ENCODE results near the gene LIMS1. TPM values are rescaled to one million over a fixed set of nuclear protein-coding genes. Genes with fewer than 3 reads are reported as not detected.
"Not testable (repeated sequence)": the region's sequence is repeated elsewhere in the genome, so short reads cannot be mapped to it uniquely, and the experiment has no call there.

The LIMS1 gene
- total and polyA plus RNA-seq, 9 donors, result 32.6 to 56.4 (median 42.9) TPM

GRCh38 chr2:108524688-108525087, 9.6 kb upstream of the LIMS1 start:
- H3K27me3 ChIP-seq (ENCODE audit: control insufficient read depth, insufficient read depth, low read length); H3K9me3 ChIP-seq (replicated peaks; ENCODE audit: control insufficient read depth, low read depth, low read length); DNase-seq; H3K4me1 ChIP-seq (ENCODE audit: control insufficient read depth, insufficient read depth, low read length); H3K27ac ChIP-seq (ENCODE audit: low read length); H3K36me3 ChIP-seq (ENCODE audit: control insufficient read depth, insufficient read depth, low read length); H3K4me3 ChIP-seq (ENCODE audit: low read length): not testable (repeated sequence)
- WGBS (ENCODE audit: insufficient coverage), result no CpG with 5 or more reads among the region's 6 CpGs

DNA sequence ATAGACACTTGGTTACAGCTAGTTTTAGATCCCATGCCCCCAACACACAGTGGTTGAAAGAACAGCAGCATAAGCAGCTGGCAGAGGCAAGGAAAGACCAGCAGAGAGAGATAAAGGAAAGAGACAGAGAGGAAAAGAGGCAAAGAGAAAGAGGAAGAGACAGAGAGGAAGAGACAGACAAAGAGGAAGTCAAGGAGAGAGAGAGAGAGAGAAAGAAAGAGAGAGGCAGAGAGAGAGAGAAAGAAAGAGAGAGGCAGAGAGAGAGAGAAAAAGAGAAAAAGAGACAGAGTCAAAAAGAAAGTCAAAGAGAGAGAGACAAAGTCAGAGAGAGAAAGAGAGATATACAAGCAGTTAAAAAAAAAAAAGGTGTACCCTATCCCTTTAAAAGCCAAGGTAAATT, 9.0 kb upstream of the LIMS1 start:
- H3K27ac ChIP-seq (ENCODE audit: low read length); H3K27me3 ChIP-seq (ENCODE audit: control insufficient read depth, insufficient read depth, low read length); H3K4me1 ChIP-seq (ENCODE audit: control insufficient read depth, insufficient read depth, low read length); H3K36me3 ChIP-seq (ENCODE audit: control insufficient read depth, insufficient read depth, low read length); H3K4me3 ChIP-seq (ENCODE audit: low read length); H3K9me3 ChIP-seq (replicated peaks; ENCODE audit: control insufficient read depth, low read depth, low read length); DNase-seq: not testable (repeated sequence)

DNA sequence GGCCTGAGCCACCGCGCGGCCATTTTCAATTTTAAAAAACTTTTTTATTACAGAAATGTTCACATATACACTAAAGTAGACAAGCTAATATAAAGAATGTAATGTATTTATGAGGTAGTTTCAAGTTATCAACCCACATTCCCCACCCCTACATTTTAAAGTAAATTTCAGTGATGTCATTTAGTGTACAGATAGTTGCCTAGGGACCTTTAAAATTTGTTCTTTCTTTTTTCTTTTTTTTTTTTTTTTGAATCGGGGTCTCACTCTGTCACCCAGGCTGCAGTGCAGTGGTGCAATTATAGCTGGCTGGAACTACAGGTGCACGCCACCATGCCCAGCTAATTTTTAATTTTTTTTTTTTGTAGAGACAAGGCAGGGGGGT, 2.6 kb upstream of the LIMS1 start:
- H3K9me3 ChIP-seq (replicated peaks; ENCODE audit: control insufficient read depth, low read depth, low read length), result no peaks in the 10 kb centered on the region
- no peaks in the 10 kb centered on the region for H3K36me3 ChIP-seq (ENCODE audit: control insufficient read depth, insufficient read depth, low read length)
- WGBS (ENCODE audit: insufficient coverage), result 67% methylated on average over 1 of the region's 5 CpGs
- H3K27ac ChIP-seq (ENCODE audit: low read length), result no peak overlapping the region
- DNase-seq, result no peak
- no peaks in the 10 kb centered on the region for H3K27me3 ChIP-seq (ENCODE audit: control insufficient read depth, insufficient read depth, low read length)
- H3K4me1 ChIP-seq (ENCODE audit: control insufficient read depth, insufficient read depth, low read length), result peaks cover 10% of the 10 kb centered on the region
- no peak overlapping the region for H3K4me3 ChIP-seq (ENCODE audit: low read length)

- Histone ChIP-seq H3K27ac (ENCODE audit: low read length) (peak overlapping the region; percentile 97), H3K4me3 (ENCODE audit: low read length) (peak overlapping the region; percentile 78), H3K9me3 (replicated peaks; ENCODE audit: control insufficient read depth, low read depth, low read length) (no peaks in the 10 kb centered on the region), H3K27me3 (ENCODE audit: control insufficient read depth, insufficient read depth, low read length) (no peaks in the 10 kb centered on the region), H3K4me1 (ENCODE audit: control insufficient read depth, insufficient read depth, low read length) (peaks cover 11% of the 10 kb centered on the region), H3K36me3 (ENCODE audit: control insufficient read depth, insufficient read depth, low read length) (no peaks in the 10 kb centered on the region)
- 0% methylated on average over 47 of the region's 57 CpGs for WGBS (ENCODE audit: insufficient coverage)
- DNase-seq, result peak; percentile 69
Observed at GRCh38 chr2:108534584-108535356, 500 bp downstream of the LIMS1 start.

GRCh38 chr2:108535357-108535631, 1.0 kb downstream of the LIMS1 start:
- DNase-seq, result peak; percentile 74
- Histone ChIP-seq H3K4me1 (ENCODE audit: control insufficient read depth, insufficient read depth, low read length) (peaks cover 11% of the 10 kb centered on the region), H3K27me3 (ENCODE audit: control insufficient read depth, insufficient read depth, low read length) (no peaks in the 10 kb centered on the region), H3K9me3 (replicated peaks; ENCODE audit: control insufficient read depth, low read depth, low read length) (no peaks in the 10 kb centered on the region), H3K4me3 (ENCODE audit: low read length) (peak overlapping the region; percentile 78), H3K27ac (ENCODE audit: low read length) (peak overlapping the region; percentile 97), H3K36me3 (ENCODE audit: control insufficient read depth, insufficient read depth, low read length) (no peaks in the 10 kb centered on the region)
- WGBS (ENCODE audit: insufficient coverage), result 0% methylated on average over 5 of the region's 9 CpGs

- no CpG with 5 or more reads among the region's 7 CpGs for WGBS (ENCODE audit: insufficient coverage)
- no peaks in the 10 kb centered on the region for H3K27me3 ChIP-seq (ENCODE audit: control insufficient read depth, insufficient read depth, low read length)
- H3K9me3 ChIP-seq (replicated peaks; ENCODE audit: control insufficient read depth, low read depth, low read length), result no peaks in the 10 kb centered on the region
- peak overlapping the region; percentile 78 for H3K4me3 ChIP-seq (ENCODE audit: low read length)
- H3K36me3 ChIP-seq (ENCODE audit: control insufficient read depth, insufficient read depth, low read length), result no peaks in the 10 kb centered on the region
- H3K27ac ChIP-seq (ENCODE audit: low read length), result peak overlapping the region; percentile 20
- H3K4me1 ChIP-seq (ENCODE audit: control insufficient read depth, insufficient read depth, low read length), result peaks cover 14% of the 10 kb centered on the region
- no peak for DNase-seq
Observed at GRCh38 chr2:108536133-108536780, 2.0 kb downstream of the LIMS1 start.

GRCh38 chr2:108536911-108537310, 2.6 kb downstream of the LIMS1 start:
- no peak for DNase-seq
- H3K4me1 ChIP-seq (ENCODE audit: control insufficient read depth, insufficient read depth, low read length), result peaks cover 18% of the 10 kb centered on the region
- H3K4me3 ChIP-seq (ENCODE audit: low read length), result no peak overlapping the region
- no peaks in the 10 kb centered on the region for H3K27me3 ChIP-seq (ENCODE audit: control insufficient read depth, insufficient read depth, low read length)
- no peaks in the 10 kb centered on the region for H3K36me3 ChIP-seq (ENCODE audit: control insufficient read depth, insufficient read depth, low read length)
- WGBS (ENCODE audit: insufficient coverage), result 84% methylated on average over 3 of the region's 5 CpGs
- no peaks in the 10 kb centered on the region for H3K9me3 ChIP-seq (replicated peaks; ENCODE audit: control insufficient read depth, low read depth, low read length)
- H3K27ac ChIP-seq (ENCODE audit: low read length), result no peak overlapping the region

GRCh38 chr2:108538000-108538625, 3.8 kb downstream of the LIMS1 start:
- Histone ChIP-seq H3K27me3 (ENCODE audit: control insufficient read depth, insufficient read depth, low read length) (no peaks in the 10 kb centered on the region), H3K4me1 (ENCODE audit: control insufficient read depth, insufficient read depth, low read length) (peaks cover 19% of the 10 kb centered on the region), H3K27ac (ENCODE audit: low read length) (no peak overlapping the region), H3K9me3 (replicated peaks; ENCODE audit: control insufficient read depth, low read depth, low read length) (no peaks in the 10 kb centered on the region), H3K4me3 (ENCODE audit: low read length) (no peak overlapping the region), H3K36me3 (ENCODE audit: control insufficient read depth, insufficient read depth, low read length) (peaks cover 3% of the 10 kb centered on the region)
- no peak for DNase-seq
- WGBS (ENCODE audit: insufficient coverage), result 41% methylated on average over 3 of the region's 5 CpGs

GRCh38 chr2:108541451-108541850, 7.2 kb downstream of the LIMS1 start:
- no peak overlapping the region for H3K4me3 ChIP-seq (ENCODE audit: low read length)
- H3K36me3 ChIP-seq (ENCODE audit: control insufficient read depth, insufficient read depth, low read length), result peaks cover 3% of the 10 kb centered on the region
- H3K9me3 ChIP-seq (replicated peaks; ENCODE audit: control insufficient read depth, low read depth, low read length), result no peaks in the 10 kb centered on the region
- H3K4me1 ChIP-seq (ENCODE audit: control insufficient read depth, insufficient read depth, low read length), result peaks cover 12% of the 10 kb centered on the region
- WGBS (ENCODE audit: insufficient coverage), result 31% methylated on average over 1 of the region's 4 CpGs
- peak; percentile 28 for DNase-seq
- H3K27ac ChIP-seq (ENCODE audit: low read length), result peak overlapping the region; percentile 78
- H3K27me3 ChIP-seq (ENCODE audit: control insufficient read depth, insufficient read depth, low read length), result no peaks in the 10 kb centered on the region

GRCh38 chr2:108542071-108542470, 7.8 kb downstream of the LIMS1 start:
- H3K27me3 ChIP-seq (ENCODE audit: control insufficient read depth, insufficient read depth, low read length), result no peaks in the 10 kb centered on the region
- H3K36me3 ChIP-seq (ENCODE audit: control insufficient read depth, insufficient read depth, low read length), result peaks cover 3% of the 10 kb centered on the region
- WGBS (ENCODE audit: insufficient coverage), result no CpG with 5 or more reads among the region's 4 CpGs
- H3K4me3 ChIP-seq (ENCODE audit: low read length), result no peak overlapping the region
- peak overlapping the region; percentile 78 for H3K27ac ChIP-seq (ENCODE audit: low read length)
- peak; percentile 91 for DNase-seq
- H3K4me1 ChIP-seq (ENCODE audit: control insufficient read depth, insufficient read depth, low read length), result peaks cover 9% of the 10 kb centered on the region
- no peaks in the 10 kb centered on the region for H3K9me3 ChIP-seq (replicated peaks; ENCODE audit: control insufficient read depth, low read depth, low read length)

Measured in muscle of leg (tissue), 11 donors.